HEK293T (cell line): Measurements from ENCODE around the gene PGD.

Source experiments
- BHLHE40 ChIP-seq: fragments of 450-650 bp; IDR thresholded peaks from 2 replicates; pipeline ENCODE4 v1.6.1; 2016; ENCODE audit warnings: mild to moderate bottlenecking, moderate library complexity, borderline replicate concordance
- CTBP1 ChIP-seq: fragments of 450-650 bp; IDR thresholded peaks from 2 replicates; pipeline ENCODE4 v1.6.1; 2016; ENCODE audit warnings: borderline replicate concordance
- FOXA1 ChIP-seq: fragments of 450-650 bp; IDR thresholded peaks from 2 replicates; pipeline ENCODE4 v1.6.1; 2016; ENCODE audit warnings: mild to moderate bottlenecking
- PKNOX1 ChIP-seq: fragments of 450-650 bp; IDR thresholded peaks from 2 replicates; pipeline ENCODE4 v1.6.1; 2016
- SP1 ChIP-seq: fragments of 450-650 bp; IDR thresholded peaks from 2 replicates; pipeline ENCODE4 v1.6.1; 2017
- SUZ12 ChIP-seq: fragments of 450-650 bp; IDR thresholded peaks from 2 replicates; pipeline ENCODE4 v1.6.1; 2016; ENCODE audit warnings: mild to moderate bottlenecking
- TARDBP ChIP-seq: fragments of 450-650 bp; IDR thresholded peaks from 2 replicates; pipeline ENCODE4 v1.6.1; 2016
- ZNF384 ChIP-seq: fragments of 450-650 bp; IDR thresholded peaks from 2 replicates; pipeline ENCODE4 v1.6.1; 2016

DNA sequence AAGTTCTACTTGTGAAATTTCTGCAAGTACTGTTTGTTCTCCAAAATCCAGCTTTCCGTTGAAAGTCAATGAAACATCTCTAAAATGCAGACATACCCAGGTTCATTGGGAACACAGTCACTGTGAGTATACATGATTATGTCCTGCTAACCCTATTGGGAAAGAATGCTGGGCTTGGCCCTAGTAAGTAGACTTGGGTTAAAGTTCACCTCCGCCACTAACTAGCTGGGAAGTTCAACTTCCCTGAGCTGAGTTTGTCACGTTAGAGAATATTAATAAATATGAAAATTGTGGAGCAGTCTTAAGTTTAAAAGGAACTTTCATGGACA is 10.5 kb upstream of the PGD start:
- TF ChIP-seq SUZ12 (no peak), PKNOX1 (no peak), FOXA1 (no peak), ZNF384 (no peak), CTBP1 (no peak), SP1 (no peak), TARDBP (no peak), BHLHE40 (no peak)
